ENCODE measurements around the gene KAZN. TPM values are rescaled to one million over a fixed set of nuclear protein-coding genes. Genes with fewer than 3 reads are reported as not detected.

KAZN gene
- total RNA-seq, 1 experiment from 2014 or later = 7.0 TPM

GRCh38 chr1:14715266-14715665 is 116.8 kb downstream of the KAZN start:
- in situ Hi-C loops (cut with HindIII; ENCODE audit: low pct_unique_long_range_greater_than_20kb, low sequenced_read_pairs) = no loop called here

GRCh38 chr1:14715802-14716201 is 117.3 kb downstream of the KAZN start:
- DNase-seq (ENCODE audit: low read depth) = no peak
- in situ Hi-C loops (cut with HindIII; ENCODE audit: low pct_unique_long_range_greater_than_20kb, low sequenced_read_pairs) = no loop called here

More at GRCh38 chr1:14715266-14715665, 116.8 kb downstream of the KAZN start:
- no peak for DNase-seq (ENCODE audit: low read depth)

- in situ Hi-C loops (cut with HindIII; ENCODE audit: low pct_unique_long_range_greater_than_20kb, low sequenced_read_pairs) = no loop called here
- DNase-seq (ENCODE audit: low read depth) = no peak
These were observed 118.0 kb downstream of the KAZN start for GRCh38 chr1:14716474-14716873.

GRCh38 chr1:14718476-14718875 is 120.0 kb downstream of the KAZN start:
- no peak for DNase-seq (ENCODE audit: low read depth)
- in situ Hi-C loops (cut with HindIII; ENCODE audit: low pct_unique_long_range_greater_than_20kb, low sequenced_read_pairs) = no loop called here

GRCh38 chr1:14723401-14723800 is 124.9 kb downstream of the KAZN start:
- in situ Hi-C loops (cut with HindIII; ENCODE audit: low pct_unique_long_range_greater_than_20kb, low sequenced_read_pairs) = no loop called here
- no peak for DNase-seq (ENCODE audit: low read depth)

- DNase-seq (ENCODE audit: low read depth) = no peak
- in situ Hi-C loops (cut with HindIII; ENCODE audit: low pct_unique_long_range_greater_than_20kb, low sequenced_read_pairs) = no loop called here
These were observed 125.8 kb downstream of the KAZN start for GRCh38 chr1:14724246-14724645.

- no peak for DNase-seq (ENCODE audit: low read depth)
- in situ Hi-C loops (cut with HindIII; ENCODE audit: low pct_unique_long_range_greater_than_20kb, low sequenced_read_pairs) = no loop called here
These were observed 126.2 kb downstream of the KAZN start for GRCh38 chr1:14724678-14725077.

GRCh38 chr1:14725238-14725637 is 126.8 kb downstream of the KAZN start:
- in situ Hi-C loops (cut with HindIII; ENCODE audit: low pct_unique_long_range_greater_than_20kb, low sequenced_read_pairs) = no loop called here
- DNase-seq (ENCODE audit: low read depth) = no peak

GRCh38 chr1:14725695-14726094 is 127.2 kb downstream of the KAZN start:
- in situ Hi-C loops (cut with HindIII; ENCODE audit: low pct_unique_long_range_greater_than_20kb, low sequenced_read_pairs) = no loop called here
- DNase-seq (ENCODE audit: low read depth) = no peak

- in situ Hi-C loops (cut with HindIII; ENCODE audit: low pct_unique_long_range_greater_than_20kb, low sequenced_read_pairs) = no loop called here
These were observed 128.1 kb downstream of the KAZN start for GRCh38 chr1:14726606-14727005.

GRCh38 chr1:14728516-14728915 is 130.0 kb downstream of the KAZN start:
- in situ Hi-C loops (cut with HindIII; ENCODE audit: low pct_unique_long_range_greater_than_20kb, low sequenced_read_pairs) = no loop called here
- no peak for DNase-seq (ENCODE audit: low read depth)

More at GRCh38 chr1:14726606-14727005, 128.1 kb downstream of the KAZN start:
- DNase-seq (ENCODE audit: low read depth) = no peak

GRCh38 chr1:14732728-14733047 is 134.2 kb downstream of the KAZN start:
- no peak for DNase-seq (ENCODE audit: low read depth)
- in situ Hi-C loops (cut with HindIII; ENCODE audit: low pct_unique_long_range_greater_than_20kb, low sequenced_read_pairs) = no loop called here

GRCh38 chr1:14733048-14733778 is 134.7 kb downstream of the KAZN start:
- in situ Hi-C loops (cut with HindIII; ENCODE audit: low pct_unique_long_range_greater_than_20kb, low sequenced_read_pairs) = no loop called here
- DNase-seq (ENCODE audit: low read depth) = peak; percentile 60

- DNase-seq (ENCODE audit: low read depth) = no peak
- in situ Hi-C loops (cut with HindIII; ENCODE audit: low pct_unique_long_range_greater_than_20kb, low sequenced_read_pairs) = no loop called here
These were observed 135.3 kb downstream of the KAZN start for GRCh38 chr1:14733779-14734140.

- DNase-seq (ENCODE audit: low read depth) = no peak
- in situ Hi-C loops (cut with HindIII; ENCODE audit: low pct_unique_long_range_greater_than_20kb, low sequenced_read_pairs) = no loop called here
These were observed 137.4 kb downstream of the KAZN start for GRCh38 chr1:14735841-14736240.

- DNase-seq (ENCODE audit: low read depth) = no peak
- in situ Hi-C loops (cut with HindIII; ENCODE audit: low pct_unique_long_range_greater_than_20kb, low sequenced_read_pairs) = no loop called here
These were observed 139.1 kb downstream of the KAZN start for GRCh38 chr1:14737561-14738094.

GRCh38 chr1:14738235-14738634 is 139.8 kb downstream of the KAZN start:
- peak; percentile 95 for DNase-seq (ENCODE audit: low read depth)
- in situ Hi-C loops (cut with HindIII; ENCODE audit: low pct_unique_long_range_greater_than_20kb, low sequenced_read_pairs) = no loop called here

GRCh38 chr1:14738647-14739046 is 140.2 kb downstream of the KAZN start:
- in situ Hi-C loops (cut with HindIII; ENCODE audit: low pct_unique_long_range_greater_than_20kb, low sequenced_read_pairs) = no loop called here
- no peak for DNase-seq (ENCODE audit: low read depth)

- in situ Hi-C loops (cut with HindIII; ENCODE audit: low pct_unique_long_range_greater_than_20kb, low sequenced_read_pairs) = no loop called here
- DNase-seq (ENCODE audit: low read depth) = no peak
These were observed 140.8 kb downstream of the KAZN start for GRCh38 chr1:14739082-14739832.

- DNase-seq (ENCODE audit: low read depth) = no peak
- in situ Hi-C loops (cut with HindIII; ENCODE audit: low pct_unique_long_range_greater_than_20kb, low sequenced_read_pairs) = no loop called here
These were observed 141.5 kb downstream of the KAZN start for GRCh38 chr1:14740016-14740415.
